ENCODE results near the gene TEX261.

TEX261 gene

GRCh38 chr2:70962211-70962884 lies 32.3 kb downstream of the TEX261 start:
- TF ChIP-seq CTCF (IDR thresholded peaks at IDR 0.05; ENCODE audit: borderline replicate concordance, extremely low read depth, low read length, poor library complexity, severe bottlenecking) (no peak), EZH2 (IDR thresholded peaks at IDR 0.05; ENCODE audit: borderline replicate concordance, low read depth, low read length, severe bottlenecking) (no peak)
- H3K9me3 ChIP-seq (ENCODE audit: insufficient read depth, low read length, severe bottlenecking), result no peaks in the 10 kb centered on the region
- H3K4me1 ChIP-seq (ENCODE audit: insufficient read depth, low read length), result peaks cover 5% of the 10 kb centered on the region
- H3K27me3 ChIP-seq (ENCODE audit: insufficient read depth, low read length, poor library complexity), result no peaks in the 10 kb centered on the region
- ATAC-seq (ENCODE audit: insufficient read depth, low read depth), result no peak
- H4K20me1 ChIP-seq (ENCODE audit: insufficient read depth, low read length), result no peaks in the 10 kb centered on the region; the same call in 1 of the 2 replicates
- H3K27ac ChIP-seq (ENCODE audit: low read length), result no peak overlapping the region
- H3K79me2 ChIP-seq (ENCODE audit: insufficient read depth, low read length), result no peaks in the 10 kb centered on the region
- DNase-seq, result no peak
- H3K4me2 ChIP-seq (ENCODE audit: insufficient read depth, low read length), result no peak overlapping the region
- H3K36me3 ChIP-seq (ENCODE audit: insufficient read depth, low read length), result no peaks in the 10 kb centered on the region
- no peak overlapping the region for H3K4me3 ChIP-seq (ENCODE audit: low read depth in 1 of 2, low read length in 2 of 2)
- no peak overlapping the region for H2AFZ ChIP-seq (ENCODE audit: low read depth, low read length)
- H3K9ac ChIP-seq (ENCODE audit: low read depth, low read length), result no peak overlapping the region

DNA sequence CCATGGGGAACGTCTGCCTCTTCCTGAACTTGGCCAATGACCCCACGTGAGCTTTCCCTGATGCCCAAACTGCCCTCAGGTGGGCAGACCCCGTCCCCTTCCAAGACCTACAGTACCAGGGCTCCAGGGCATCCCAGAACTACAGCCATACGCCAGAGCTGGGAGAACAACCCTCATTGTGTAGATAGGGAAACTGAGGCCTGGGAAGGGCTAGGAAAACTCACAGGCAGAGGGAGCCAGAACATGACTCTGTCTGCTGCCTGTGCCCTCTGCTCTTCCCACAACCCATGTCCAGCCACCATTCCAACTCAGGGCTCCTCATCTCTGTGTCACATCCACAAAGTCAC lies 33.1 kb downstream of the TEX261 start:
- H3K79me2 ChIP-seq (ENCODE audit: insufficient read depth, low read length), result no peaks in the 10 kb centered on the region
- H2AFZ ChIP-seq (ENCODE audit: low read depth, low read length), result no peak overlapping the region
- no peaks in the 10 kb centered on the region for H3K36me3 ChIP-seq (ENCODE audit: insufficient read depth, low read length)
- H3K27ac ChIP-seq (ENCODE audit: low read length), result no peak overlapping the region
- DNase-seq (no peak), ATAC-seq (ENCODE audit: insufficient read depth, low read depth) (no peak)
- H3K4me2 ChIP-seq (ENCODE audit: insufficient read depth, low read length), result no peak overlapping the region
- H3K4me3 ChIP-seq (ENCODE audit: low read depth in 1 of 2, low read length in 2 of 2), result no peak overlapping the region
- no peak overlapping the region for H3K9ac ChIP-seq (ENCODE audit: low read depth, low read length)
- no peaks in the 10 kb centered on the region for H3K27me3 ChIP-seq (ENCODE audit: insufficient read depth, low read length, poor library complexity)
- TF ChIP-seq CTCF (IDR thresholded peaks at IDR 0.05; ENCODE audit: borderline replicate concordance, extremely low read depth, low read length, poor library complexity, severe bottlenecking), result no peak
- peaks cover 5% of the 10 kb centered on the region for H3K4me1 ChIP-seq (ENCODE audit: insufficient read depth, low read length)
- H4K20me1 ChIP-seq (ENCODE audit: insufficient read depth, low read length), result no peaks in the 10 kb centered on the region; the same call in 1 of the 2 replicates
- H3K9me3 ChIP-seq (ENCODE audit: insufficient read depth, low read length, severe bottlenecking), result no peaks in the 10 kb centered on the region

DNA sequence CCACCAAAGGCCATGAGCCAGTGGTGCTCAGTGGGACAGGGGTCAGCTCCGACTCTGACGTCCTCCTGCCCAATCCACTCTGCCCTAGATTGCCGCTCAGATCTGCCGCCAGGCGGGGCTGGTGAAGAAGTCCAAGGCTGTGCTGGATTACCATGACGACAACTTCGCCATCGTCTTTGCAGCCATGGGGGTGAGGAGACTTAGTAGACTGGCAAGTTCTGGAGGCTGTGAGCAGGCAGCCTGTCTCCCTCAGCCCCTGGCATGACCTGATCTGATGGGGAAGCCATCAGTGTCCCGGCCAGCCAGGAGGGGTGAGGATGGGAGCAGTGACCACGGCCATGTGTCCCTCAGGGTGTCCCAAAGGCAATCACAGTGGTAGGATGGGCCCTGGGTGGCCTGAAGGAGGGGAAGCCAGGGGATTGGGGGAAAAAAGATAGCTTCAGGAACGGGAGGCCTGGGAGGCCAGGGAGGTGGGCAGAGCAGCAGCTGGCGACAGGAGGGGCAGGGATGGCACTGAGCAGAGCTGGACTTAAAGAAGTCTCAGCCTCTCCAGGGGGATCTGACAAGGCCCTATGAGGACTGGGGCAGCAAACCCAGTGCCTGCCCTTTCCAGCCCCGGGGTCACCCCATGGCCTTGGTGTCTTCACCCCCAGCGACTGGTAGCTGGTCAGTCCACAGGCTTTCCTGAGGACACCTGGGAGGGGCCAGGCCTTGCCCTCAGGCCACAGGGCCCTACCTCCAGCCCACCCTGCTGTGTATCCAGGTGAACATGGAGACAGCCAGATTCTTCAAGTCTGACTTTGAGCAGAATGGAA lies 33.6 kb downstream of the TEX261 start:
- Histone ChIP-seq H3K4me3 (ENCODE audit: low read depth in 1 of 2, low read length in 2 of 2) (no peak overlapping the region), H3K27me3 (ENCODE audit: insufficient read depth, low read length, poor library complexity) (no peaks in the 10 kb centered on the region), H3K9me3 (ENCODE audit: insufficient read depth, low read length, severe bottlenecking) (no peaks in the 10 kb centered on the region), H3K79me2 (ENCODE audit: insufficient read depth, low read length) (no peaks in the 10 kb centered on the region), H3K4me2 (ENCODE audit: insufficient read depth, low read length) (no peak overlapping the region), H2AFZ (ENCODE audit: low read depth, low read length) (no peak overlapping the region), H3K4me1 (ENCODE audit: insufficient read depth, low read length) (peaks cover 5% of the 10 kb centered on the region), H3K27ac (ENCODE audit: low read length) (no peak overlapping the region), H3K36me3 (ENCODE audit: insufficient read depth, low read length) (no peaks in the 10 kb centered on the region), H4K20me1 (ENCODE audit: insufficient read depth, low read length) (no peaks in the 10 kb centered on the region; the same call in 1 of the 2 replicates), H3K9ac (ENCODE audit: low read depth, low read length) (no peak overlapping the region)
- DNase-seq (no peak), ATAC-seq (ENCODE audit: insufficient read depth, low read depth) (no peak)
- no peak for TF ChIP-seq EZH2 (IDR thresholded peaks at IDR 0.05; ENCODE audit: borderline replicate concordance, low read depth, low read length, severe bottlenecking)
- no peak for TF ChIP-seq CTCF (IDR thresholded peaks at IDR 0.05; ENCODE audit: borderline replicate concordance, extremely low read depth, low read length, poor library complexity, severe bottlenecking)
